Body of pancreas (tissue), 4 donors: ENCODE results near the gene ZDHHC18.

ENCODE experiments used
- POLR2A ChIP-seq, 3 donors: fragments of 450-650 bp; IDR thresholded peaks; one replicate each; pipeline ENCODE4 v1.6.1; 2016; ENCODE audit warnings: antibody characterized with exemption in 3 of 3, mild to moderate bottlenecking in 2 of 3
- TF ChIP-seq, protein P1 (sequence below), 7 experiments: fragments of 450-650 bp in 4 of 7; fragments of 200-600 bp in 3 of 7; sonication (generic) in 3 of 7; IDR thresholded peaks; one replicate each; pipeline ENCODE4 v1.5.1; 2016 to 2019; ENCODE audit warnings: antibody characterized with exemption in 7 of 7

GRCh38 chr1:26792924-26793323 is 33.6 kb upstream of the ZDHHC18 start:
- TF ChIP-seq, protein P1, sequence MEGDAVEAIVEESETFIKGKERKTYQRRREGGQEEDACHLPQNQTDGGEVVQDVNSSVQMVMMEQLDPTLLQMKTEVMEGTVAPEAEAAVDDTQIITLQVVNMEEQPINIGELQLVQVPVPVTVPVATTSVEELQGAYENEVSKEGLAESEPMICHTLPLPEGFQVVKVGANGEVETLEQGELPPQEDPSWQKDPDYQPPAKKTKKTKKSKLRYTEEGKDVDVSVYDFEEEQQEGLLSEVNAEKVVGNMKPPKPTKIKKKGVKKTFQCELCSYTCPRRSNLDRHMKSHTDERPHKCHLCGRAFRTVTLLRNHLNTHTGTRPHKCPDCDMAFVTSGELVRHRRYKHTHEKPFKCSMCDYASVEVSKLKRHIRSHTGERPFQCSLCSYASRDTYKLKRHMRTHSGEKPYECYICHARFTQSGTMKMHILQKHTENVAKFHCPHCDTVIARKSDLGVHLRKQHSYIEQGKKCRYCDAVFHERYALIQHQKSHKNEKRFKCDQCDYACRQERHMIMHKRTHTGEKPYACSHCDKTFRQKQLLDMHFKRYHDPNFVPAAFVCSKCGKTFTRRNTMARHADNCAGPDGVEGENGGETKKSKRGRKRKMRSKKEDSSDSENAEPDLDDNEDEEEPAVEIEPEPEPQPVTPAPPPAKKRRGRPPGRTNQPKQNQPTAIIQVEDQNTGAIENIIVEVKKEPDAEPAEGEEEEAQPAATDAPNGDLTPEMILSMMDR (IDR thresholded peaks at IDR 0.05) = no peak
- no peak for TF ChIP-seq POLR2A (IDR thresholded peaks at IDR 0.05)
